ENCODE data around the gene FNDC8.

The FNDC8 gene

GRCh38 chr17:35094902-35095301 is 26.5 kb upstream of the FNDC8 start:
- Histone ChIP-seq H3K4me2 (ENCODE audit: low read length) (no peak overlapping the region), H3K4me1 (no peaks in the 10 kb centered on the region), H3K27ac (no peak overlapping the region), H3K9ac (no peak overlapping the region), H3K79me2 (no peaks in the 10 kb centered on the region), H3K36me3 (ENCODE audit: control insufficient read depth, insufficient read depth, low read length) (no peaks in the 10 kb centered on the region), H3K27me3 (ENCODE audit: control insufficient read depth, insufficient read depth, low read length) (no peaks in the 10 kb centered on the region), H3K9me3 (ENCODE audit: control insufficient read depth, low read length) (no peaks in the 10 kb centered on the region), H3K4me3 (ENCODE audit: low read depth, low read length) (no peak overlapping the region), H2AFZ (no peak overlapping the region)
- TF ChIP-seq CTCF (IDR thresholded peaks at IDR 0.05): no peak

- Histone ChIP-seq H3K79me2 (no peaks in the 10 kb centered on the region), H3K9ac (no peak overlapping the region), H3K4me3 (ENCODE audit: low read depth, low read length) (no peak overlapping the region), H3K27me3 (ENCODE audit: control insufficient read depth, insufficient read depth, low read length) (no peaks in the 10 kb centered on the region), H3K4me1 (no peaks in the 10 kb centered on the region), H3K9me3 (ENCODE audit: control insufficient read depth, low read length) (no peaks in the 10 kb centered on the region), H3K4me2 (ENCODE audit: low read length) (no peak overlapping the region), H3K36me3 (ENCODE audit: control insufficient read depth, insufficient read depth, low read length) (no peaks in the 10 kb centered on the region), H3K27ac (no peak overlapping the region), H2AFZ (no peak overlapping the region)
- no peak for TF ChIP-seq CTCF (IDR thresholded peaks at IDR 0.05)
Measured at GRCh38 chr17:35095741-35096140, 25.7 kb upstream of the FNDC8 start.

GRCh38 chr17:35097776-35098175 is 23.6 kb upstream of the FNDC8 start:
- Histone ChIP-seq H3K79me2 (no peaks in the 10 kb centered on the region), H3K4me2 (ENCODE audit: low read length) (no peak overlapping the region), H3K4me3 (ENCODE audit: low read depth, low read length) (no peak overlapping the region), H3K27ac (no peak overlapping the region), H3K9me3 (ENCODE audit: control insufficient read depth, low read length) (no peaks in the 10 kb centered on the region), H3K9ac (no peak overlapping the region), H2AFZ (no peak overlapping the region), H3K27me3 (ENCODE audit: control insufficient read depth, insufficient read depth, low read length) (no peaks in the 10 kb centered on the region), H3K36me3 (ENCODE audit: control insufficient read depth, insufficient read depth, low read length) (no peaks in the 10 kb centered on the region), H3K4me1 (no peaks in the 10 kb centered on the region)
- TF ChIP-seq CTCF (IDR thresholded peaks at IDR 0.05): no peak

GRCh38 chr17:35099908-35100307 is 21.5 kb upstream of the FNDC8 start:
- Histone ChIP-seq H3K4me2 (ENCODE audit: low read length) (no peak overlapping the region), H3K9me3 (ENCODE audit: control insufficient read depth, low read length) (no peaks in the 10 kb centered on the region), H2AFZ (no peak overlapping the region), H3K9ac (no peak overlapping the region), H3K4me1 (no peaks in the 10 kb centered on the region), H3K27ac (no peak overlapping the region), H3K4me3 (ENCODE audit: low read depth, low read length) (no peak overlapping the region), H3K79me2 (no peaks in the 10 kb centered on the region), H3K36me3 (ENCODE audit: control insufficient read depth, insufficient read depth, low read length) (no peaks in the 10 kb centered on the region), H3K27me3 (ENCODE audit: control insufficient read depth, insufficient read depth, low read length) (no peaks in the 10 kb centered on the region)
- no peak for TF ChIP-seq CTCF (IDR thresholded peaks at IDR 0.05)

- no peaks in the 10 kb centered on the region for H3K4me1 ChIP-seq
- no peak overlapping the region for H3K9ac ChIP-seq
- no peaks in the 10 kb centered on the region for H3K9me3 ChIP-seq (ENCODE audit: control insufficient read depth, low read length)
- H3K36me3 ChIP-seq (ENCODE audit: control insufficient read depth, insufficient read depth, low read length): no peaks in the 10 kb centered on the region
- no peaks in the 10 kb centered on the region for H3K27me3 ChIP-seq (ENCODE audit: control insufficient read depth, insufficient read depth, low read length)
- no peak overlapping the region for H3K27ac ChIP-seq
- no peak overlapping the region for H2AFZ ChIP-seq
- no peak overlapping the region for H3K4me3 ChIP-seq (ENCODE audit: low read depth, low read length)
- no peak overlapping the region for H3K4me2 ChIP-seq (ENCODE audit: low read length)
- no peaks in the 10 kb centered on the region for H3K79me2 ChIP-seq
- TF ChIP-seq CTCF (IDR thresholded peaks at IDR 0.05): no peak
Measured at GRCh38 chr17:35101036-35101435, 20.4 kb upstream of the FNDC8 start.

Data from parathyroid adenoma (tissue), 2 donors.